Measurements from ENCODE around the gene GMCL1.
A peak's percentile ranks its signal among the peaks of the same experiment; 100 is the strongest.
"Not testable (repeated sequence)": the region's sequence is repeated elsewhere in the genome, so short reads cannot be mapped to it uniquely, and the experiment has no call there.

The GMCL1 gene

GRCh38 chr2:69890881-69891280 is 61.4 kb downstream of the GMCL1 start:
- no peak for DNase-seq (ENCODE audit: low read depth)
- no peak overlapping the region for H3K4me3 ChIP-seq (ENCODE audit: low read depth, low read length)
- TF ChIP-seq, protein P1, sequence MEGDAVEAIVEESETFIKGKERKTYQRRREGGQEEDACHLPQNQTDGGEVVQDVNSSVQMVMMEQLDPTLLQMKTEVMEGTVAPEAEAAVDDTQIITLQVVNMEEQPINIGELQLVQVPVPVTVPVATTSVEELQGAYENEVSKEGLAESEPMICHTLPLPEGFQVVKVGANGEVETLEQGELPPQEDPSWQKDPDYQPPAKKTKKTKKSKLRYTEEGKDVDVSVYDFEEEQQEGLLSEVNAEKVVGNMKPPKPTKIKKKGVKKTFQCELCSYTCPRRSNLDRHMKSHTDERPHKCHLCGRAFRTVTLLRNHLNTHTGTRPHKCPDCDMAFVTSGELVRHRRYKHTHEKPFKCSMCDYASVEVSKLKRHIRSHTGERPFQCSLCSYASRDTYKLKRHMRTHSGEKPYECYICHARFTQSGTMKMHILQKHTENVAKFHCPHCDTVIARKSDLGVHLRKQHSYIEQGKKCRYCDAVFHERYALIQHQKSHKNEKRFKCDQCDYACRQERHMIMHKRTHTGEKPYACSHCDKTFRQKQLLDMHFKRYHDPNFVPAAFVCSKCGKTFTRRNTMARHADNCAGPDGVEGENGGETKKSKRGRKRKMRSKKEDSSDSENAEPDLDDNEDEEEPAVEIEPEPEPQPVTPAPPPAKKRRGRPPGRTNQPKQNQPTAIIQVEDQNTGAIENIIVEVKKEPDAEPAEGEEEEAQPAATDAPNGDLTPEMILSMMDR (IDR thresholded peaks at IDR 0.05; ENCODE audit: insufficient read depth, low read depth, low read length, missing control alignments) = no peak

GRCh38 chr2:69892838-69893424 is 63.5 kb downstream of the GMCL1 start:
- DNase-seq (ENCODE audit: low read depth); H3K4me3 ChIP-seq (ENCODE audit: low read depth, low read length): not testable (repeated sequence)

GRCh38 chr2:69893684-69894551 is 64.5 kb downstream of the GMCL1 start, which contains the start of gene SNRNP27:
Gene SNRNP27 (plus strand): TSS chr2:69893956. CDS start chr2:69893985, 29 bp downstream.
- TF ChIP-seq, protein P1 (IDR thresholded peaks at IDR 0.05; ENCODE audit: insufficient read depth, low read depth, low read length, missing control alignments) = no peak
- H3K4me3 ChIP-seq (ENCODE audit: low read depth, low read length) = peak within 1 kb of the TSS; percentile 71
- peak; percentile 89 for DNase-seq (ENCODE audit: low read depth)

DNA sequence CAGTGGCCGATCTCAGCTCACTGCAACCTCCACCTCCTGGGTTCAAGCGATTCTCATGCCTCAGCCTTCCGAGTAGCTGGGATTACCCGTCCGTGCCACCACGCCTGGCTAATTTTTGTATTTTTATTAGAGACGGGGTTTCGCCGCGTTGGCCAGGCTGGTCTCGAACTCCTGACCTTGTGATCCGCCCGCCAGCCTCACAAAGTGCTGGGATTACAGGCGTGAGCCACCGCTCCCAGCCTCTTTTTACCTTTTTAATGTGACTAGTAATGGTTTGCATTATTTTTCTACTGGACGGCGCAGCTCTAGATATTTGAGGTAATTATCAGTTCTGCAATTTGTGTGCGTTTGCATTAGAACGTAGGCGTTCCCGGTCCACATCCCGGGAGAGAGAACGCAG is 65.3 kb downstream of the GMCL1 start:
- H3K4me3 ChIP-seq (ENCODE audit: low read depth, low read length) = peak overlapping the region; percentile 71
- not testable (repeated sequence) for DNase-seq (ENCODE audit: low read depth)

DNA sequence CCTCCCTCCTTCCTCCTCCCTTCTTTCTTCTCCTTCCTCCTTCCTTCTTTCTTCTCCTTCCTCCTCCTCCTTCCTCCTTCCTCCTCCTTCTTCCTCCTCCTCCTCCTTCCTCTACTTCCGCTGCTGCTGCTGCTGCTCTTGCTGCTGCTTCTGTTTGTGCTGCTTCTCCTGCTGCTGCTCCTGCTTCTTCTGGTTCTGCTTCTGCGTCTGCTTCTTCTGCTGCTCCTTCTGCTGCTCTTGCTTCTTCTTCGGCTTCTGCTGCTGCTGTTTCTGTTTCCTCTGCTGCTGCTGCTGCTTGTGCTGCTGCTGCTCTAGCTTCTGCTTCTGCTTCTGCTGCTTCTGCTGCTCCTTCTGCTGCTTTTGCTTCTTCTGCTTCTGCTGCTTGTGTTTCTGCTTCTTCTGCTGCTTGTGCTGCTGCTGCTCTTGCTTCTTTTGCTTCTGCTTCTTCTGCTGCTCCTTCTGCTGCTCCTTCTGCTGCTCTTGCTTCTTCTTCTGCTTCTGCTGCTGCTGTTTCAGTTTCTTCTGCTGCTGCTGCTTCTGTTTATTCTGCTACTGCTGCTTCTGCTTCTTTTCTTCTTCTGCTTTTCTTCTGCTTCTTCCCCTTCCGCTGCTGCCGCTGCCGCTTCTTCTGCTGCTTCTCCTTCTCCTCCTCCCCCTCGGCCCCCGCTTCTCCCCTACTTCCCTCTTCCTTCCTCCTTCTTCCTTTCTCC is 72.9 kb downstream of the GMCL1 start:
- H3K4me3 ChIP-seq (ENCODE audit: low read depth, low read length) = peak overlapping the region; percentile 37
- peak; percentile 39 for DNase-seq (ENCODE audit: low read depth)
- TF ChIP-seq, protein P1 (IDR thresholded peaks at IDR 0.05; ENCODE audit: insufficient read depth, low read depth, low read length, missing control alignments) = no peak

DNA sequence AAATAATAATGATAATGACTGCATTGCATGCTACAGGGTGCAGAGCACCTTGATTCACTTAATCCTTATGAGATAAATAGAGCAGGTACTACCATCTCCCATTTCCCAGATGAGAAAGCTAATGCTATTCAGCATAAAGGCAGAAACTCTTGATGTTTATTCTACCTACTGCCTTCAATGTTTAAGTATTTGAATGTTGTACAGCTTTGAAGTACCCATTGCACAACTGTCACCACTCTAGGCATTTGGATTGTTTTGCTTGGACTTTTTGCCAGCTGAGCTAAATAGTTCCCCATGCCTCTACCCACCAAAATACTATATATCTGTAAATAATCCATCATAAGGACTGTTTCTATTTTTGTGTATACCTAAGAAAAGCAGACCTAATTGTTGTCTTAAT is 77.8 kb downstream of the GMCL1 start:
- no peak overlapping the region for H3K4me3 ChIP-seq (ENCODE audit: low read depth, low read length)
- no peak for DNase-seq (ENCODE audit: low read depth)
- TF ChIP-seq, protein P1 (IDR thresholded peaks at IDR 0.05; ENCODE audit: insufficient read depth, low read depth, low read length, missing control alignments) = no peak

DNA sequence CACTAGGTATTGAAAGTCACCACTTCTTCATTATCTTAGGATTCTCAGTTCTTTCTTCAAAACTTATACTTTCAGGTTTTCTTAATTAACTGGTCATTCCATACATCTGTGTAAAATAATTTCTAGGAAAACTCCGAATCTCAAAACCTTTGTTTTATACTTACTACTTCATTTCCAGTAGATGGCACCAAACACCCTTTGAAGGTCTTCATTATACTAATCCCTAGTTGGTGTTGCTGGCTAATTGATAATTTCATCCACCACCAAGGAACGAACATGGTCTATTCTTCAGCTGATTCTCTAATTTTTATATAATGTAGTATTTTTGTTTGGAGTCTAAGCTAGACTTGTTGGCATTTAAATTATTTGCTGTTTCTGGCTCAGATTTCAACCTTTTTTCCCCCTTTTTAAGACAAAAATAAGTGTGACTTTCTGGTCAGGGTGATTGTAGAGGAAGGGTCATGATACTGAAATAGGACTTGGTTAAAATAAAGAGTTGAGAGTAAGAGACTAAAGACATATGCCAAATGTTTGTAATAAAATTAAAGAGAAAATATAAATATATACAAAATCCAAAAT is 82.6 kb downstream of the GMCL1 start:
- peak; percentile 69 for DNase-seq (ENCODE audit: low read depth)
- no peak overlapping the region for H3K4me3 ChIP-seq (ENCODE audit: low read depth, low read length)
- TF ChIP-seq, protein P1 (IDR thresholded peaks at IDR 0.05; ENCODE audit: insufficient read depth, low read depth, low read length, missing control alignments) = peak; percentile 40

Measured in GM12865 (cell line).